ENCODE results near the gene SCUBE3.

SCUBE3 gene

DNA sequence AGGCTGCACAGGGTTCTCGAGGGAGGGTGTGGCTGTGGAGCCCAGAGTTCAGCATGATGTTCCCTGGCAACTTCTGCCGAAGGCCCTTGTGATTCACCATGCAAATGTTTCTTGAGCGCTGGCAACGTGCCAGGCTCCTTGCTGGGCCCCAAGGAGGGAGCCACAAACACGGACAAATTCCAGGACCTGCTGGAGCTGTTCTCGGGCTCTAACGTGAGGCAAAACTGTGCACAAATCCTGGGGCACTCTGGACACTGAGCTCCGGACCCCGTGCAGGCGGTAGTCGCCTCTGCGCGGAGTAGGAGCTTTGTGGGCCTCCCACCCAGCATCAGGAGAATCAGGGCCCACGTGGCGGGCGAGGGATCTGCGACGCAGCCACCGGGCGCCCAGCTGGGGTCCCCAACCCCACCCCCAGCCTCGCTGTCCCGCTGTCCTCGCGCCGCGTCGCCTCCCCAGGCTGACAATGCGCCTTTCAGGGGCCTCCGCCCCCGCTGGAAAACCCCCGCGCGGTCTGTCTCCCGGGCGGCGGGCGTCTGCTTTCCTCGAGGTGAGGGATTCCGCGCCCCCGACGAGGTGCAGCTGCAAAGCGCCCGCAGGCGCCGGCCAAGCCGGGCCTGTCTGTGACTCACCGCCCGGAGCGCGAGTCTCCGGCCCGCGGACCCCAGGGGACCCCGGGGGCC, 31.7 kb upstream of the SCUBE3 start:
- no peak for DNase-seq

DNA sequence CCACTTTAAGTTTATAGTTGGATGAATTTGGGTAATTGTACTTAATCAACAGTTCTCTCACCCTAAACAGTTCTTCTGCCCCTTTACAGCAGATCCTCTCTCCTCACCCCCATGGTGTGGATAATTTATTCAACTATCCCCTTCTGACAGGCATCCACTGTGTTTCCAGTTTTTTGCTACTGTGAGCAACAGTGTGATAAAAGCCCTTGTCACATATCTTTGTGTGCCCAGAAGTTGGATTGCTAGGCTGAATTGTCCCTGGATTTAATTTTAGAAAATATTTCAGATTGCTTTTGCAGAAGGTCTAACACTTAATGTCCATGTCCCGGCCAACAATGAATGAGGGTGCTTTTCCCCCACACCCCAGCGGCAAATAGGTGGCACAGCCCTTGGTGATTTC, 30.5 kb upstream of the SCUBE3 start:
- DNase-seq, result no peak

DNA sequence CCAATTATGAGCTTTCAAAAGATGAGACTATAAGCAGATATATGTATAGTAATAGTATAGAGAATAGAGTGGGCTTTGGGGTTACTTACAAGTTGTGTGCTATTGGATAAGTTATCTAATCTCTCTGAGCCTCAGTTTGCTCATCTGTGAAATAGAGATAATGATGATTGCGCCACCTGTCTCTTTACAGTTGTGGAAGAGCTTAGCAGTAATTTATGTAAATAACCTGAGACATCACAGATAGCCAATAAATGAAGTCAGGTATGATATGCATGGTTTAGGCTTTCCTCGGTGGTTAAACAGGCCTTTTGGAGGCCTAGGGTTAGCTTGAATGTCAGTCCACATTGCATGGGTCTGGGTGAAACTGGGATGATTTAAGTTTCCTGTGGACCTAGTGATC, 29.8 kb upstream of the SCUBE3 start:
- no peak for DNase-seq

DNA sequence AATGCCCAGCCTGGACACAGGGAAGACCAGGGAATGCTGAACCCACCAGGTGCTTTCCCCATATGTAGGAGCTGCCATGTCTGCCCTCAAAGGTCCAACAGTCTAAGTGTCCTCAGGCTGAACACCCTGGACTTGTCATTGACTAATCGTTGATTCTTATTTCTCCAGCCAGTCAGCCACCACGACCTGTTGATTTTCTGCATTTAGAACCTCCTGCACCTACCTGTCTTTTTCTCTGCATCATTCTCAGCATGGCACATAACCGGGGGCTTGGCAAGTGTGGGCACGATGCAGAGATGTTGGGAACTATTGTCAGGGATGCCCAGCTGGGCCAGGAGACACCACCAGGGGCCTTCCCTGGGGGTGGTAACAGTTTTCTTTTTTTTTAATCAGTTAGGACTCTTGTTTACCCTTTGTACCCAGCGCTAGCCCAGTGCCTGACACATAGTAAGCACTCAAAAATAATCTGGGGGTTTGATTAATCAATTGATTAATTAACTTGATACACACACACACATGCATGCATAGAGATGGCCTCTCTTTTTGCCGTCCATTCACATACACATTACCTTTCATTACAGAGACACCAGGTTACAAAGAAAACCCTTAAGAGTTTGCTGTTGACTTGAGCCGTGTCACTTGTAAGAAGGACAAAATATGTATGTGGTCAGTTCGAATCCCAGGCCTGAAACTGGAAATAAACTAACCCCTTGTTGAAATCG, 29.0 kb upstream of the SCUBE3 start:
- no peak for DNase-seq

DNA sequence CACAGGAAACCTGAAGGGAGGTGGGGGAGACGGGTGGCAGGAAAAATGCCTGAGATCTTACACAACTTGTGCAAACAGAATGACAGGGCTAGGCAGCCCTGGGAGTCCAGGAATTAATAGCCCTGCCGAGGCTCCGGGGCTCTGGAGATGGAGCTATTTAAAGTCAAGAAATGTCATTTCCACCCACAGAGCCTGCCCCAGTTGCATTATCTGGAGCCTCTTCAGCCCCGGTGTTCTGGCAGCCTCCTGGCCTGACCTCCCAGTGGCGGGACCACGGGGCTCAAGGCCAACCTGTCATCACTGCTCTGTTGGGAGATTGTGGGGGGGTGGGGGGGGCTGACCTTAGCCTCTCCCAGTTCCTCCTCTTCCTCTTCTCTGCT, 28.5 kb upstream of the SCUBE3 start:
- DNase-seq, result no peak

DNA sequence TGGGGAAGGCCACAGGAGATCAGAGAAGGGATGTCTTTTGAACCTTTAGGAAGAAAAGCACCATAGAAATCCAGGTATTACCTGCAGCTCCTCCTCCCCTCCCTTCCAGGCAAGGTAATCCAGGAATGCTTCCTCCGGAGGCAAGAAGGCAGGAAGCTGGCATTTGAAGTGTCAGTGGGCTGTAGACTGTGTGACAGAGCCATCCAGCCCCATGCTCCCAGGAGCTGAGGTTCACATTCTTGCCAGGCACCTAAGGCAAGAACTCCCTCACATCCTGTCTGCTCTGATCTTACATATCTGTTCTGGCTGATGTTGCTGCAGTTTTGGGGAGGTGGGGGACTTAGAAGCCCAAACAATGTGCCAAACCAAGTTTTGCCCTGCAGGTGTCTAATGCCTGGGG, 27.8 kb upstream of the SCUBE3 start:
- no peak for DNase-seq

DNA sequence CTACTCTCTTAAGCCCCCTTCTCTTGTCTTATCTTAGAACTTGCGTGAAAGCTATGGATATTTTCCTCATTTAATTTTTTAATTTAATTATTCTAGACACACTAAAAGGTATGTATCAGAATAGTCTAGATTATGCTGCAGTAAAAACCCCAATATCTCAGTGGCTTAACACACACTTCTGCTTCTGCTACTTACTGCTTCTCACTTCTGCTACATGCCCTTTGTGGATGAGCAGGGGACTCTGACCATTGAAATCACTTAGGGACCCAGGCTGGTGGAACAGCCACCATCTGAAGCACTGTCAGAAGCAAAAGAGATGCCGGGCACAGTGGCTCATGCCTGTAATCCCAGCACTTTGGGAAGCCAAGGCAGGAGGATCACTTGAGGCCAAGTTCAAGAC, 27.2 kb upstream of the SCUBE3 start:
- no peak for DNase-seq

DNA sequence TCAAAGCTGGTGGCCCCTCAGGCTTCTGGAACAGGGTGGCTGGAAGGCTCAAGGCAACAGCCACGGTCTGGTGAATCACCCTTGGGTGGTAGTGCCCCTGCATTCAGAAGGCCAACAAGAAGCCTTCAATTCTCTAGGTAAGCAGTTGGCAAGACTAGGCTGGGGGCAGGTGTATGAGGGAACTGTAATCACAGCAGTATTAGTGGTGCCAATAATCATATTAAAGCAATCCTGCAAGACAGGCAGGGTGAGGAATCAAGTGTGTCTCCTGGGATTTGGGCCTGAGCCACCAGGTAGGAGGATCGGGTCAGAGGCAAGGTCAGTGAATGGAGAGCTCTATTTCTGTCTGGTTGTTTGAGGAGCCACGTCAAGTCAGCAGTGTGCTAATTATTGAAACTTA, 24.9 kb upstream of the SCUBE3 start:
- no peak for DNase-seq

DNA sequence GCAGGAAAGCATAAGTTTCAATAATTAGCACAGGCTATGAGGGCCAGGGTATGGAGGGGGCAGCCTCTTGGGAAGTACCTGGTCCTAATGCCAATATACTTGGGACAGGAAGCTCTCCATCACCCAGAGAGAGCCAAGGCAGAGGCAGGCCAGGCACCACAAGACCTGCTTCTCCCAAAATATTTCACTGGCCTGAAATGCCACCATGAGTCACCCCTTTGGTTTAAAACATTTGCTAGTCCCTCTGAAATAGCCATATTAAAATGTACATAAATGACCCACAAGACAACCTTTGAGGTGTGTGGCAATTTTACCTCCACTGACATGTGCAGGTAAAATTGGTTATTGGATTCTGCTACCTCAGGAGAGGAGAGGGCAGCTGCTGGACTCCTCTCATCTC, 23.4 kb upstream of the SCUBE3 start:
- DNase-seq, result no peak

DNA sequence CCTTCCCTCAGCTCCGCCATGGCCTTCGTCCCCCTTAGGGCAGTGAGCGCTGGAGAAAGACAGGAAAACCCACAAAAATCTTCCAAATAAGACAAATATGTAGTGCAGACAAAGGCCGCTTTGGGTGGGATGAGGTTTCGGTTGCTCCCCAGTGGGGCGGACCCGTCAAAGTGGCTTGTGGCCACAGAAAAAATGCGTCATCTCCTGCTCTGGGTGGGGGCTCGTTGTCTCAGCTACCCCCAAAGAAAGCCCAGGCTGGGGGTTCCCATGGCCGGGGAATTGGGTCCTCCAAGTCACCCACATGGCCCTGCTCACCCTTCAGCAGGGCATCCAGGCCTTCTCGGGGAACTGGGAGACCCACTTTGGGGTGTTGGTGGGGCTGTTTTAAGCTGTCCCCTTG, 21.9 kb upstream of the SCUBE3 start:
- peak; percentile 15 for DNase-seq

DNA sequence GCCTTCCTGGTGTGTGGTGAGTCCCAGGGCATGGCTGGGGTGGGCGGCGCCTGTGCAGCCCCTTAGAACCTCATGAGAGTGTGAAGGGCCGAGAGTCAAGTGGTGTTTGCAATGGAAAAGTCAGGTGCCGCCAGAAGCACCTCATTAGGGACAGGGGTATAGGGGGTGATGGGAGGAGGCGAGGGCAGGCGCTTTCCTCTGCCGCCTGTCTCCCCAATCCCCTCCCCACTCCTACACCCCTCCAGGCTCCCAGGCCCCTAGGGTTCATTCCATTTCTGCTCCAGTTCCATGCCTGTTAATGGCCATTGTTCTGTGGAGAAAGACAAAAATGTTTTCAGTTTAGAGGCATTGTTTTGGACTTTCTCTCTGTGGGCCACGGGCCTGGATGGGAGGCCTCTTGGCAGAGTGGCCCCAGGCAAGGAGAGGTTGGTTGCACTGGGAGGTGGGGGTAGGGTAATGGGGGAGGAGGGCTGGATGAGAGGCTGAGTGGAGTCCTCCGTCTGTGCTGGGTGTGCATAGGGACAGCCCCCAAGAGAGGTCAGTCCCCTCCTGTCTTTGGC, 21.4 kb upstream of the SCUBE3 start:
- no peak for DNase-seq

DNA sequence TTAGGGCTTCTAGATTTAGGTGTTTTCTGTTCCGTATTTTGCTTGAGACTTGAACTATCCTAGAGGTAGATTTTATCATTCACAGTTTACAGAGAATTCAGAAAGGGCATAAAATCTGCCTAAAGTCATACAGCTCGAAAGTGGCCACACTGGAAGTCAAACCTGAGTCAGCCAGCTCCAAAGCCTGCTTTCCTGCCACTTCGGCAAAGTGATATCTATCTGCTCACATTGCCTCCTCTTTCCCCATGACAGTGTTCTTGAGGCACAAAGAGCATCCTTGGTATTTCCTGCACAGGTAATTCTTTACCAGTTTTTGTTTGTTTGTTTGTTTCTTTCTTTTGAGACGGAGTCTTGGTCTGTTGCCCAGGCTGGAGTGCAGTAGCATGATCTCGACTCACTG, 19.4 kb upstream of the SCUBE3 start:
- no peak for DNase-seq

DNA sequence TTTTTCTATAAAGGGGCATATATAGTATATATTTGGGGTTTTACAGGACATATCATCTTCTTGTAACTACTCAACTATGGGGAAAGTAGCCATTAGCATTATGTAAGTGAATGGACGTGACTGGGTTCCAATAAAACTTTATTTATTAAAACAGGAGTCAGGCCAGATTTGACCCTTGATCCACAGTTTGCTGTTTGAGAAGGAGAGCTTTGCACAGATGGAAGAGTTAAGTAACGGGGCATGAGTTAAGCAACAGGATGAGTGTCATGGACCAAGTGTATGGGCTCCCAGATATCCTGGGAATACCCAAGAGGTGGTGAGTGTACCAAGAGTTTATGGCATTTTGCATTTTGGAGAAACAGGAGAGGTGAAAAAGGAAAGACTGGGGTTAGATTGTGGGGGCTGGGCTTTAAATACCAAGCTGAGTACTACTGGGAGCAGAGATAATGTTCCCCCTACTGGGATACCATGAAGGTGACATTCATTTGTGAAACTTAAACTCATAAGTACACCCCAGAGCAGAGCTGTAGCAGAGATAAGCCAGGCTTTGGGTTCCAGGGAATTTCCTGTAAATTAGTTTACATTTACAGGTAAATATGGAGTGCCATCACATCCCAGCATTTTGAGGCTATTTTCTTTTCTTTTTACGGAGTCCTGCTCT, 18.5 kb upstream of the SCUBE3 start:
- DNase-seq, result no peak

DNA sequence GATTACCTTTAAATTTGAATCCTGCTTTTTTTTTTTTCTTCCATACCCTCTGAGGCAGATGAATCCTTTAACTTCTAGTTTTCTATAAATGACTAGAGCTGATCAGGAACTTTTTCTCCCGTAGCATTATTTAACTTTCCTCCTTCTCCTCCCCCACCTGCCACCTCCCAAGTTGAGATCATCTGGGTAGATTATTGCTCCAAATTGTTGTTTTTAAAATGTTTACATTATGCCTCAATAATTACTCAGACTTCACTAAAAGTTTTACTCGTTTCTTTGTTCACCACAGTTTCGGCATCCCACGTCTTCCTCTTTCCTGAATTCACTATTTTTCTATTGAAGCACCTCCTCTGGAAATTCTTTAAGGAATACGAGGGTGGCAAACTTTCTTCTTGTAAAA, 16.6 kb upstream of the SCUBE3 start:
- DNase-seq, result no peak

DNA sequence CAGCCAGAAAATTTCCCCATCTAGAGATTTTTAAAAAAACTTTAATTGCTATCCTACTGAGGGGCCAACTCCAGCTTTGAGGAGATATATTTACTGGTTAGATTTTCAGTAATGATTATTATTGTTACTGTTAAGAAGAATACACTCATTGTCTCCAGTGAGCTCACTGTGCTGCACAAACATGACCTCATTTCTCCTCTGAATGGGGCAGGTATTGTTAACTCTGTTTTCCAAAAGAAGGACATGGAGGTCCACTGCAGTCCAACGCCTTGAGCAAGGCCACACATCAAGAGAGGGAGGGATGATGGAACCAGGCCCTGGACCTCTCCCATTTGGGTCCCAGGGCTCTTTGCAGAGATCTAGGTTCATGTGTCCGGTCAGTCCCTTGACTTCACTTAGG, 13.9 kb upstream of the SCUBE3 start:
- DNase-seq, result no peak

DNA sequence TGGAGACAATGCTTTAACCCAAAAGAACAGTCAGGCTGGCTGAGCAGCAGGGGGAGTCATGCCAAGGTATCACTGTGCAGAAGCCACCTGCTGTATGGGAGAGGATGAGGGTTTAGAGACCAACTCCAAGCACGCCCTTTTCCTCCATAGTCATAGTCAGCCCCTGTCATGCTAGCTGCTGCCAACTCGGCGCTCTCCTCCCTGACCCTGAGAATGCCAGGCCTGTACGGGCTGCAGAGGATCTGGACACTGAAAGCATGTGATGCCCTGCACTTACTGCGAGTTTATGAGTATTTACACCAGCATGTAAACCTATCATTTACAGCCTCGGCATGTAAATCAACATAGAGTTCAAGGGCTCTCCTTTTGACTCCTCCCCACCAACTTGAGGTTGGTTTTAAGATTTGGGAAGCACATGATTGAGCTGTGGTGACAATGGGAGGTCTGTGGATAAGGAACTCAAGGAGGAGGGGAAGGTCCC, 11.7 kb upstream of the SCUBE3 start:
- no peak for DNase-seq

DNA sequence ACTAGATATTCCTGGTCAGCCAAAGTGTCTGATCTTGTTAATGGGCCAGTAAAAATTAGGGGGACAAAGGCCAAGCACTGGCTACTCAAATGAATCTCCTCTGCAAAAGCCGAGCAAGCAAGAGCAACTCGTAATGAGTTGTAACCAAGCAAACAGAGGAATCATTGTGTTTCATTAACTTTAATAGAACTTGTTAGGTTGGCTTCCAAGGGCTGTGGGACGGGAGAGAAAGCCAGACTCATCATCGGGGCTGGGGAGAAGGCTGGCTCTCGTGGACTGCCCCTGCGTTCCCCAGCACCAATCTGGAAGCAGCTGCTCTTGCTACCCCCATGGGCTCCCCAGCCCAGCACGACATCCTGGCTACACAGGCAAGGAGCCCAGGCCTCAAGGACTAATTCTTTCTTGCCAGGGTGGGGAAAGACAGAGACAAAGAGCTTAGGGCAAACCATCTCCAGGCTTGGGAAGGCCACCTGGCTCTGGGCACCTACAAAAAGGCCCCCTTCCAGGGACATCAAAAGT, 10.5 kb upstream of the SCUBE3 start:
- DNase-seq, result no peak

DNA sequence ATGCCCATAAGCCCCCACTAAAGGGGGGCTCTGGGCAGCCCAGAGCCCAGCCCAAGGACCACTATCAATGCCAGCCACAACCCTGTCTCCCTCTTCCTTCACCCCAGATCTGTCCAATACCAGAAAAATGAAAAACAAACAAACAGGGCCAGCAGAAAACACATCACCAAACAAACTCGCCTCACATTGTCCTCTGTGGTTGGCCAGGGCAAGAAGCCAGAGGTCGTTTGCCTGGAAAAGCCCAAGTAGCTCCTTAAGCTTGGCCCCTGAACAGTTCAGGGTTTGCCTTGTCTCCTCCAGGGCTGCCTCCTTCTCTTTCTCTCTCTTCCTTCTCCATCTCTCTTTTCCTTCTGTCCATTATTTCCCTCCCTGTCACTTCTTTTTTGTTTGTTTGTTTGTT, 10.1 kb upstream of the SCUBE3 start:
- no peak for DNase-seq

DNA sequence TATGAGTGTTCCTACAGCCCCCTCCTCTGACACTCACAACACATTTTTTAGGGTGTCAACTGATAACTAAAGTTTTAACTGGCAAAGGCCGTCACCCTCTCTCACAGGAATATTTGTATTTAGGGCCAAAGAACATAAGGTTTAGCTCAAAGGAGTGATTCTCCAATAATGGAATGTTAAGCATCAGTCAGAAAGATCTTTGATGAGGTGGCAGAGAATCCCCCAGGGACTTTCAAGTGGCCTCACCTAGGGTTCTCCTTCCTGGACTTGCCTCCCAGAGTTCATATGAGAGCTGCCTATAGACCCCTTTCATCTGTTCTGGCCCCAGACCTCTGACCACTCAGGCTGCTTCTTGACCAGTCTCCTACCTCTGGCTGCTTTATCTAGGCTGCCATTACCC, 7.4 kb upstream of the SCUBE3 start:
- no peak for DNase-seq

DNA sequence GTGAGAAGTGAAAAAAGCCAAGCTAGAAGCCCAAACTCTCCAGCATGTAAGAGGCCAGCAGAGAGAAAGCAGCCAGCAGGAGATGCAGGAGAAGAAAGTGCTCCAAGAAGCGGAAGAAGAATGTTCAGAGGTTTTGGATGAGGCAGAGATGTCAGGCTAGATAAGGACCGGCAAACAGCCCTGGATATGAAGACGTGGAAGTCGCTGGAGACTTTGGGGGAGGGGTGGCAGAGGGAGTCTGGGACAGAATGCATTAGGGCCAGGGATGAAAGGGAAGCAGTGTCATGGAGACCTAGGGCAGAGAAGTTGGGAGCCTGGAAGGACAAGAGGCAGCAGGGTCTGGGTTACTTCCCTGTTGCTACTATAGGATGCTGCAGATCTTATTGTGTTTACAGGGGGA, 5.3 kb upstream of the SCUBE3 start:
- DNase-seq, result no peak

DNA sequence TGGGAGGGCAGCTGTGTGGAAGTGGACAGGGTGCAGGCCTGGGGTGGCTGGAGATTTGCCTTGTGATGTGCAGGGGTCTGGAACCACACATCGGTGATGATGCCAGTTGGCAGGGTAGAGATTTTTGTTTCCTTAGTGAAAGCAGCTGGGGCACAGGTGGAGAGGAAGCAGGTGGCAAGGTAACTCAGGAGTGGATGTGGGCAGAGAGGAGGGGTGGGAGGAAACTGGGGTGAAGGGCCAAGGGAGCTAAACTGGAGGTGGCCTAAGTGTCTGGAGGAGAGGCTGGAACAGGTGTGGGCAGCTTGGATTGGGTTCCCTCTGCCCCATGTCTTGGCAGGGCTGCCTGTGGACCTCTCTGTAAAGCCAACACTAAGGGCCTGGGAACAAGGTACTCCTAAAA, 4.7 kb upstream of the SCUBE3 start:
- DNase-seq, result no peak

DNA sequence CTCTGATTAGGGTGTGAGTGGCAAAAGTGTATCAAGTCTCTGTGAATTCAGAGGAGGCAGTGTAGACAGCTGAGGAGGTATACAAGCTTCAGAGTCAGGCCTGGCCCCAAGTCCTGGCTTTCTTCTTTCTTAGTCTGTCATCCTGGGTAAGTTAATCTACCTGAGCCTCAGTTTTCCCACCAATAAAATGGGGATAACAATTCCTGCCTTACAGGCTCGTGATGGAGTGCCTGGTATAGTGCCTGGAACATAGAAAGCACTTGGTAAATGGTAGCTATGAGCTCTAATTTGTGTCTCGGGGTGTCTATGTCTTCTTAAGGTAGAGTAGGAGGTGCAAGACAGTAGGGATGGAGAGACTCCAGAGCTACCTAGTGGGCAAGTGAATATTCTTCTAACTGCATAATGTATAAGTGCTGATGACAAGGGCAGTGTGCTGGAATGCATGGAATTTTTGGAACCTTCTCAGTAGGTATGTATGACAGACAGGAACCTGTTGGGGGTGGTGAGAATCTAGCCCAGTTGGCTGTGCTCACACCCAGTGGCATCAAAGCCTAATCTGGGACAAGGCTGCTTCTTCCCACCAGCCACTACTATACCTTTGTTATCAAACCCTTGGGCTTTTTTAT, 4.0 kb upstream of the SCUBE3 start:
- DNase-seq, result no peak

DNA sequence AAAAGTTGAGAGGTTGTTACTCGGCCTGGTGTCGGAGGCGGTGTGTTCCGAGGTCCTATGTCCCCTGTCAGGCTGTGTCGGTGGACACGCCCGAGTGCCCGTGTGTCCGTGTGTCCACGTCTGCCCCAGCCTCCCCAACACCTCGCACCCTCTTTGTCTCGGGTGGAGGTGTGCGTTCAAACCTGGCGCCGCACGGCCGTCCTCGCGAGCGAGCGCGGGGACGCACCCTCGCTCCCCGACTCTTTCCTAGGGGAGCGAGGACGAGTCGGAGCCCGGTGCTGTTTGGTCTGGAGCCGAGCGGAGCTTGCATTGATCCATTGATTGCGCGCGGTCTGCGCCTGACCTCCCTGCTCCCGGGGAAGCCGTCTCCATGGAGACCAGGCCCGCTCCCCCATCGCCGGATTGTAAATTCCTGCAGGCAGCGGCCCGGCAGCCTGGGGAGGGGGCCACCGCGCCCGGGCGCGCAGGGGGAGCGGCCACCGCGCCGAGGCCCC, 411 bp upstream of the SCUBE3 start:
- no peak for DNase-seq
